Measurements from ENCODE around the gene PEA15. TPM values are rescaled to one million over a fixed set of nuclear protein-coding genes. Genes with fewer than 3 reads are reported as not detected.

Gene PEA15
- total RNA-seq, 1 experiment from 2014 or later: 56.3 TPM

- no peaks in the 10 kb centered on the region for H3K9me3 Mint-ChIP-seq
- peak overlapping the region; percentile 35; the same call in 1 of the 2 replicates for H3K27ac Mint-ChIP-seq
- ATAC-seq (no peak), DNase-seq (ENCODE audit: low spot score) (no peak)
- H3K4me1 Mint-ChIP-seq: peaks cover 64% of the 10 kb centered on the region
- TF ChIP-seq GRHL2 (CRISPR knock-in tag; IDR thresholded peaks at IDR 0.05; ENCODE audit: insufficient replicate concordance, severe bottlenecking) (no peak), ZNF396 (CRISPR knock-in tag; IDR thresholded peaks at IDR 0.05; ENCODE audit: borderline replicate concordance) (no peak), USF2 (CRISPR knock-in tag; IDR thresholded peaks at IDR 0.05) (no peak), NFYB (CRISPR knock-in tag; conservative IDR thresholded peaks at IDR 0.05; ENCODE audit: low read depth) (no peak)
- TF ChIP-seq, protein P1, sequence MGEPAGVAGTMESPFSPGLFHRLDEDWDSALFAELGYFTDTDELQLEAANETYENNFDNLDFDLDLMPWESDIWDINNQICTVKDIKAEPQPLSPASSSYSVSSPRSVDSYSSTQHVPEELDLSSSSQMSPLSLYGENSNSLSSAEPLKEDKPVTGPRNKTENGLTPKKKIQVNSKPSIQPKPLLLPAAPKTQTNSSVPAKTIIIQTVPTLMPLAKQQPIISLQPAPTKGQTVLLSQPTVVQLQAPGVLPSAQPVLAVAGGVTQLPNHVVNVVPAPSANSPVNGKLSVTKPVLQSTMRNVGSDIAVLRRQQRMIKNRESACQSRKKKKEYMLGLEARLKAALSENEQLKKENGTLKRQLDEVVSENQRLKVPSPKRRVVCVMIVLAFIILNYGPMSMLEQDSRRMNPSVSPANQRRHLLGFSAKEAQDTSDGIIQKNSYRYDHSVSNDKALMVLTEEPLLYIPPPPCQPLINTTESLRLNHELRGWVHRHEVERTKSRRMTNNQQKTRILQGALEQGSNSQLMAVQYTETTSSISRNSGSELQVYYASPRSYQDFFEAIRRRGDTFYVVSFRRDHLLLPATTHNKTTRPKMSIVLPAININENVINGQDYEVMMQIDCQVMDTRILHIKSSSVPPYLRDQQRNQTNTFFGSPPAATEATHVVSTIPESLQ (CRISPR knock-in tag; IDR thresholded peaks at IDR 0.05): no peak
- ChIA-PET POLR2A (interaction anchor here (1.3 kb wide), 1 partner anchor 32 kb away, joined by 3 read pairs; no protein-coding TSS in a partner anchor), CTCF (interaction anchor here (1.3 to 8.9 kb wide), 9 partner anchors 12 to 106 kb away, joined by 3 to 85 read pairs (median 5); no protein-coding TSS in a partner anchor)
- peaks cover 21% of the 10 kb centered on the region for H3K36me3 Mint-ChIP-seq
- no peaks in the 10 kb centered on the region; the same call in 1 of the 2 replicates for H3K27me3 Mint-ChIP-seq (ENCODE audit: low read depth)
- peak overlapping the region; percentile 77 for H3K4me3 Mint-ChIP-seq
Observed at GRCh38 chr1:160207118-160207650, 2.0 kb downstream of the PEA15 start.

GRCh38 chr1:160207771-160208556, 2.8 kb downstream of the PEA15 start:
- H3K27me3 Mint-ChIP-seq (ENCODE audit: low read depth): no peaks in the 10 kb centered on the region; the same call in 1 of the 2 replicates
- H3K4me1 Mint-ChIP-seq: peaks cover 64% of the 10 kb centered on the region
- H3K36me3 Mint-ChIP-seq: peaks cover 28% of the 10 kb centered on the region
- no peak overlapping the region for H3K4me3 Mint-ChIP-seq
- H3K9me3 Mint-ChIP-seq: no peaks in the 10 kb centered on the region
- ATAC-seq: no peak
- peak overlapping the region; percentile 1 for H3K27ac Mint-ChIP-seq
- ChIA-PET POLR2A (interaction anchor here (0.8 kb wide), 1 partner anchor 39 kb away, joined by 4 read pairs; no protein-coding TSS in a partner anchor), CTCF (interaction anchor here (0.9 to 8.9 kb wide), 11 partner anchors 12 to 122 kb away, joined by 3 to 85 read pairs (median 5); no protein-coding TSS in a partner anchor)
- DNase-seq (ENCODE audit: low spot score): no peak
- TF ChIP-seq FOXP4 (CRISPR knock-in tag; IDR thresholded peaks at IDR 0.05) (no peak), AR (CRISPR knock-in tag; IDR thresholded peaks at IDR 0.05) (no peak), ZNF671 (CRISPR knock-in tag; IDR thresholded peaks at IDR 0.05) (no peak), ZNF317 (CRISPR knock-in tag; IDR thresholded peaks at IDR 0.05; ENCODE audit: borderline replicate concordance, low read depth) (no peak), GTF2I (CRISPR knock-in tag; conservative IDR thresholded peaks at IDR 0.05) (no peak), FOXJ3 (CRISPR knock-in tag; IDR thresholded peaks at IDR 0.05; ENCODE audit: borderline replicate concordance) (no peak)
- TF ChIP-seq, protein P2, sequence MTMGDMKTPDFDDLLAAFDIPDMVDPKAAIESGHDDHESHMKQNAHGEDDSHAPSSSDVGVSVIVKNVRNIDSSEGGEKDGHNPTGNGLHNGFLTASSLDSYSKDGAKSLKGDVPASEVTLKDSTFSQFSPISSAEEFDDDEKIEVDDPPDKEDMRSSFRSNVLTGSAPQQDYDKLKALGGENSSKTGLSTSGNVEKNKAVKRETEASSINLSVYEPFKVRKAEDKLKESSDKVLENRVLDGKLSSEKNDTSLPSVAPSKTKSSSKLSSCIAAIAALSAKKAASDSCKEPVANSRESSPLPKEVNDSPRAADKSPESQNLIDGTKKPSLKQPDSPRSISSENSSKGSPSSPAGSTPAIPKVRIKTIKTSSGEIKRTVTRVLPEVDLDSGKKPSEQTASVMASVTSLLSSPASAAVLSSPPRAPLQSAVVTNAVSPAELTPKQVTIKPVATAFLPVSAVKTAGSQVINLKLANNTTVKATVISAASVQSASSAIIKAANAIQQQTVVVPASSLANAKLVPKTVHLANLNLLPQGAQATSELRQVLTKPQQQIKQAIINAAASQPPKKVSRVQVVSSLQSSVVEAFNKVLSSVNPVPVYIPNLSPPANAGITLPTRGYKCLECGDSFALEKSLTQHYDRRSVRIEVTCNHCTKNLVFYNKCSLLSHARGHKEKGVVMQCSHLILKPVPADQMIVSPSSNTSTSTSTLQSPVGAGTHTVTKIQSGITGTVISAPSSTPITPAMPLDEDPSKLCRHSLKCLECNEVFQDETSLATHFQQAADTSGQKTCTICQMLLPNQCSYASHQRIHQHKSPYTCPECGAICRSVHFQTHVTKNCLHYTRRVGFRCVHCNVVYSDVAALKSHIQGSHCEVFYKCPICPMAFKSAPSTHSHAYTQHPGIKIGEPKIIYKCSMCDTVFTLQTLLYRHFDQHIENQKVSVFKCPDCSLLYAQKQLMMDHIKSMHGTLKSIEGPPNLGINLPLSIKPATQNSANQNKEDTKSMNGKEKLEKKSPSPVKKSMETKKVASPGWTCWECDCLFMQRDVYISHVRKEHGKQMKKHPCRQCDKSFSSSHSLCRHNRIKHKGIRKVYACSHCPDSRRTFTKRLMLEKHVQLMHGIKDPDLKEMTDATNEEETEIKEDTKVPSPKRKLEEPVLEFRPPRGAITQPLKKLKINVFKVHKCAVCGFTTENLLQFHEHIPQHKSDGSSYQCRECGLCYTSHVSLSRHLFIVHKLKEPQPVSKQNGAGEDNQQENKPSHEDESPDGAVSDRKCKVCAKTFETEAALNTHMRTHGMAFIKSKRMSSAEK (CRISPR knock-in tag; IDR thresholded peaks at IDR 0.05; ENCODE audit: borderline replicate concordance): no peak
- TF ChIP-seq, protein P3, sequence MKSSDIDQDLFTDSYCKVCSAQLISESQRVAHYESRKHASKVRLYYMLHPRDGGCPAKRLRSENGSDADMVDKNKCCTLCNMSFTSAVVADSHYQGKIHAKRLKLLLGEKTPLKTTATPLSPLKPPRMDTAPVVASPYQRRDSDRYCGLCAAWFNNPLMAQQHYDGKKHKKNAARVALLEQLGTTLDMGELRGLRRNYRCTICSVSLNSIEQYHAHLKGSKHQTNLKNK (CRISPR knock-in tag; IDR thresholded peaks at IDR 0.05): no peak
- TF ChIP-seq, protein P4, sequence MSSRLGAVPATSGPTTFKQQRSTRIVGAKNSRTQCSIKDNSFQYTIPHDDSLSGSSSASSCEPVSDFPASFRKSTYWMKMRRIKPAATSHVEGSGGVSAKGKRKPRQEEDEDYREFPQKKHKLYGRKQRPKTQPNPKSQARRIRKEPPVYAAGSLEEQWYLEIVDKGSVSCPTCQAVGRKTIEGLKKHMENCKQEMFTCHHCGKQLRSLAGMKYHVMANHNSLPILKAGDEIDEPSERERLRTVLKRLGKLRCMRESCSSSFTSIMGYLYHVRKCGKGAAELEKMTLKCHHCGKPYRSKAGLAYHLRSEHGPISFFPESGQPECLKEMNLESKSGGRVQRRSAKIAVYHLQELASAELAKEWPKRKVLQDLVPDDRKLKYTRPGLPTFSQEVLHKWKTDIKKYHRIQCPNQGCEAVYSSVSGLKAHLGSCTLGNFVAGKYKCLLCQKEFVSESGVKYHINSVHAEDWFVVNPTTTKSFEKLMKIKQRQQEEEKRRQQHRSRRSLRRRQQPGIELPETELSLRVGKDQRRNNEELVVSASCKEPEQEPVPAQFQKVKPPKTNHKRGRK (CRISPR knock-in tag; IDR thresholded peaks at IDR 0.05; ENCODE audit: borderline replicate concordance): no peak
